OCI-LY7 (cell line): ENCODE measurements around the gene NREP. TPM values are rescaled to one million over a fixed set of nuclear protein-coding genes. Genes with fewer than 3 reads are reported as not detected.

Source experiments
- BruUV-seq: library from RNA; stranded (reverse); fragments of 400-500 nt; replicated peaks from 2 replicates; lab custom pipeline; 2021; lab: Mats Ljungman, UMichigan
- CTCF ChIA-PET: fragments of 300-600 bp; sonication (Branson Sonifier 250); formaldehyde crosslinking; loops from one replicate; lab custom pipeline; 2022; ENCODE audit warnings: antibody characterized with exemption; ENCODE audit not compliant: unreplicated experiment; lab: Charles Lee
- POLR2A ChIA-PET: fragments of 300-600 bp; sonication (Branson Sonifier 250); formaldehyde crosslinking; loops from one replicate; lab custom pipeline; 2022; ENCODE audit warnings: antibody characterized with exemption; lab: Charles Lee
- DNase-seq: peaks from one replicate; pipeline ENCODE4 v3.0.0-alpha.2; 2015; ENCODE audit warnings: low spot score
- H2AFZ ChIP-seq: fragments of 200-600 bp; sonication (generic), shearing (Covaris generic); 2 replicates; pipeline ENCODE4 v1.6.1; 2014; ENCODE audit warnings: mild to moderate bottlenecking, antibody characterized with exemption, low read length, moderate library complexity
- H3K27ac ChIP-seq: fragments of 200-600 bp; sonication (generic); 2 replicates; pipeline ENCODE4 v1.5.1; 2014; ENCODE audit warnings: mixed run types, low read depth, mild to moderate bottlenecking, moderate library complexity, low read length, inconsistent platforms; ENCODE audit not compliant: poor library complexity, severe bottlenecking
- H3K36me3 ChIP-seq: fragments of 200-600 bp; sonication (generic); 2 replicates; pipeline ENCODE4 v1.6.1; 2014; ENCODE audit warnings: mild to moderate bottlenecking, antibody characterized with exemption, low read length, moderate library complexity, mixed read lengths; ENCODE audit not compliant: insufficient read depth
- H3K4me1 ChIP-seq: fragments of 200-600 bp; sonication (generic); 2 replicates; pipeline ENCODE4 v1.5.1; 2014; ENCODE audit warnings: mild to moderate bottlenecking, low read length; ENCODE audit not compliant: insufficient read depth, poor library complexity, severe bottlenecking
- H3K4me2 ChIP-seq: fragments of 200-600 bp; sonication (generic); 2 replicates; pipeline ENCODE4 v1.6.1; 2014; ENCODE audit warnings: mild to moderate bottlenecking, low read length
- H3K4me3 ChIP-seq: fragments of 200-600 bp; sonication (generic); 2 replicates; pipeline ENCODE4 v1.5.1; 2014; ENCODE audit warnings: mild to moderate bottlenecking, low read depth, low read length; ENCODE audit not compliant: poor library complexity, severe bottlenecking
- H3K79me2 ChIP-seq: fragments of 200-600 bp; sonication (generic); 2 replicates; pipeline ENCODE4 v1.6.1; 2016; ENCODE audit warnings: low read depth, mild to moderate bottlenecking, low read length, moderate library complexity, mixed read lengths; ENCODE audit not compliant: insufficient read depth
- H3K9me2 ChIP-seq: fragments of 200-600 bp; sonication (generic); 2 replicates; pipeline ENCODE4 v1.6.1; 2016; ENCODE audit warnings: mild to moderate bottlenecking, low read length, mixed read lengths; ENCODE audit not compliant: insufficient read depth
- H3K9me3 ChIP-seq: fragments of 200-600 bp; sonication (generic); 2 replicates; pipeline ENCODE4 v1.6.1; 2014; ENCODE audit warnings: mild to moderate bottlenecking, mixed run types, low read length, mixed read lengths
- H4K20me1 ChIP-seq: fragments of 200-600 bp; sonication (generic); 2 replicates; pipeline ENCODE4 v1.6.1; 2014; ENCODE audit warnings: mild to moderate bottlenecking, antibody characterized with exemption, low read length, moderate library complexity, mixed read lengths; ENCODE audit not compliant: insufficient read depth
- EZH2phosphoT487 ChIP-seq: fragments of 200-600 bp; sonication (generic); IDR thresholded peaks from 2 replicates; pipeline ENCODE4 v1.6.1; 2018; ENCODE audit warnings: low read depth, borderline replicate concordance, mild to moderate bottlenecking, mixed run types, antibody characterized with exemption, low read length, moderate library complexity, mixed read lengths
- intact Hi-C: fragments of 100-400 bp; cut with micrococcal nuclease; formaldehyde crosslinking; loops from one replicate; pipeline ENCODE4 v1.10.0; 2022; ENCODE audit not compliant: unreplicated experiment
- total RNA-seq, 2 experiments: library from RNA; depleted of rRNA in 1 of 2; stranded (reverse); fragments of >200 nt in 1 of 2; shearing (Covaris generic) in 1 of 2; gene quantifications; 2 replicates each; pipeline ENCODE4 v1.2.3, GENCODE V29; 2014 to 2022
- TF ChIP-seq, protein P1 (sequence below): fragments of 200-600 bp; sonication (generic); conservative IDR thresholded peaks from 2 replicates; pipeline ENCODE4 v1.5.1; 2014; ENCODE audit warnings: mild to moderate bottlenecking, antibody characterized with exemption, low read length, moderate library complexity, mixed read lengths

Gene NREP
- total RNA-seq, 2 experiments from 2014 or later, result 40.0 to 100 TPM

DNA sequence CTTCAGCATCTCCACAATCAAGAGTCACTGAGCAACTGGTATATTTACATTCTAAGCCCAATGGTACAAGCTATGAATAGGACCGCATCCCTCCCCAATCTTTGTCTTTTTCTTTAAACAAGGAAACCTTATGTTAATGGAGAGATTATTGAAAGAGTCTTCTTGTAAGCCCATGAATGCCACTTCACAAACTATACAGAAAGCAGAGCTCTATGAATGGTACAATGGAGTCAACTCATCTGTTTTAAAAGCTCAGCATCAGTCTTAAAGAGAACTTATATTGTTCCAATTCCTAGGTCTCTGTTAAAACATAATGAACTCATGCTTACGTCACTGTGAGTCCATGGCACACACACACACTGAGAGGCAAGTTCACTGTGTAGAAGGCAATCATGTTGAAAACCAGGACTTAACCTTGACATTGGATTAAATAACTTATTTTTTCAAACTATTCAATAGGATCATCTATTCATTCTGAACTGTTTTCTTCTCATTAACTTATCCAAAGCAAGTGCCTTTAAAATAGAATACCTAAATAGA lies 4.5 kb downstream of the NREP start:
- H4K20me1 ChIP-seq, result no peaks in the 10 kb centered on the region
- H3K4me2 ChIP-seq, result no peak overlapping the region
- no peak for DNase-seq
- intact Hi-C loops, result loop anchor here (10.0 kb wide), 1 partner anchor 238 kb away; the partner anchor contains the start of gene STARD4
- ChIA-PET CTCF (no interaction called here), POLR2A (interaction anchor here (1.6 kb wide), 1 partner anchor 10 kb away, joined by 7 read pairs; no protein-coding TSS in a partner anchor)
- no peak overlapping the region for H3K27ac ChIP-seq
- TF ChIP-seq, protein P1, sequence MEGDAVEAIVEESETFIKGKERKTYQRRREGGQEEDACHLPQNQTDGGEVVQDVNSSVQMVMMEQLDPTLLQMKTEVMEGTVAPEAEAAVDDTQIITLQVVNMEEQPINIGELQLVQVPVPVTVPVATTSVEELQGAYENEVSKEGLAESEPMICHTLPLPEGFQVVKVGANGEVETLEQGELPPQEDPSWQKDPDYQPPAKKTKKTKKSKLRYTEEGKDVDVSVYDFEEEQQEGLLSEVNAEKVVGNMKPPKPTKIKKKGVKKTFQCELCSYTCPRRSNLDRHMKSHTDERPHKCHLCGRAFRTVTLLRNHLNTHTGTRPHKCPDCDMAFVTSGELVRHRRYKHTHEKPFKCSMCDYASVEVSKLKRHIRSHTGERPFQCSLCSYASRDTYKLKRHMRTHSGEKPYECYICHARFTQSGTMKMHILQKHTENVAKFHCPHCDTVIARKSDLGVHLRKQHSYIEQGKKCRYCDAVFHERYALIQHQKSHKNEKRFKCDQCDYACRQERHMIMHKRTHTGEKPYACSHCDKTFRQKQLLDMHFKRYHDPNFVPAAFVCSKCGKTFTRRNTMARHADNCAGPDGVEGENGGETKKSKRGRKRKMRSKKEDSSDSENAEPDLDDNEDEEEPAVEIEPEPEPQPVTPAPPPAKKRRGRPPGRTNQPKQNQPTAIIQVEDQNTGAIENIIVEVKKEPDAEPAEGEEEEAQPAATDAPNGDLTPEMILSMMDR, result no peak
- no peak for TF ChIP-seq EZH2phosphoT487
- no peaks in the 10 kb centered on the region for H3K9me2 ChIP-seq
- H3K4me1 ChIP-seq, result peaks cover 24% of the 10 kb centered on the region
- BruUV-seq, result no TSS peak
- H3K79me2 ChIP-seq, result peaks cover 18% of the 10 kb centered on the region; the same call in 1 of the 2 replicates
- H2AFZ ChIP-seq, result no peak overlapping the region
- H3K4me3 ChIP-seq, result no peak overlapping the region
- 0 out of 2 replicates have a peak, but pooled peaks cover 5% of the 10 kb centered on the region for H3K9me3 ChIP-seq
- H3K36me3 ChIP-seq, result peaks cover 15% of the 10 kb centered on the region

DNA sequence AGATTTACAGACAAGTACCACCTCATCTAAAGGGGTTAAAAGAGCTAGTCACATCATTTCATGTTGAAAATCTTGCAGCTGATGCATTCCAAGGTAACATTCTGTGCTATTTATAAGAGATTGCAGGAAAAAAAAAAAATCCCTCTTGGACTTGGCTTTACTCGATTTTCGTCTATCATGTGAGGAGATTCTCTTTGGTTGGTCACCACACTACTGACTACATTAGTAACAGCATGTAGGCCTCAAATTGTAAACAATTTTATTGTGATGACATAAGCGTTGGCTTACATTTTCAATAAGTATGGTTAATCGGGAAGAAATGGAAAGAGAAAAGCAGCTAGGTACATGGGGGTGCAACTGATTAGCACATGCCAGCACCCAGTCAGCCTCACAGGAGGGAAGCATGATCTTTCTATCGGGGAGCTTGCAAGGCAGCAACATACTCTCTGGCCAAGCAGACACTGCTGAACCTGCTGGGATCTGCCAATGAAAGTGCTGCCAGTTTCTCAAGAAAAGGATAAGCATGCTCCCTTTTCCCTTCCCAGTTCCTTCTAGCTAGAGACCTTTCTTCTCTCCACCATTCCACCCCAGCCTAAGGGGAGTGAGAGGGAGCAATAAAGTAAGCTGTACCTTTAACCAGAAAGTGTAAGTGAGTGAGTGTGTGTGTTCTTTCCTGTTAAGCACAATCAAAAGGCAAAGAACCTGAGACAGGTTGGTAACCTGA lies 7.5 kb downstream of the NREP start:
- POLR2A ChIA-PET, result interaction anchor here (0.6 kb wide), 1 partner anchor 84 kb away, joined by 3 read pairs; no protein-coding TSS in a partner anchor

More for the DNA sequence above, 7.5 kb downstream of the NREP start:
- H3K4me2 ChIP-seq, result no peak overlapping the region
- no peak for DNase-seq
- no peak overlapping the region for H2AFZ ChIP-seq
- BruUV-seq, result no TSS peak
- TF ChIP-seq, protein P1, result no peak
- no peak for TF ChIP-seq EZH2phosphoT487
- H3K4me3 ChIP-seq, result no peak overlapping the region
- peaks cover 7% of the 10 kb centered on the region for H3K4me1 ChIP-seq
- no peak overlapping the region for H3K27ac ChIP-seq
- H3K9me3 ChIP-seq, result 0 out of 2 replicates have a peak, but pooled peaks cover 5% of the 10 kb centered on the region
- no peaks in the 10 kb centered on the region for H4K20me1 ChIP-seq
- intact Hi-C loops, result loop anchor here (10.0 kb wide), 1 partner anchor 235 kb away; the partner anchor contains the start of gene STARD4
- CTCF ChIA-PET, result interaction anchor here (1.2 kb wide), 1 partner anchor 14 kb away, joined by 3 read pairs; no protein-coding TSS in a partner anchor
- peaks cover 14% of the 10 kb centered on the region for H3K36me3 ChIP-seq
- H3K9me2 ChIP-seq, result no peaks in the 10 kb centered on the region
- H3K79me2 ChIP-seq, result no peaks in the 10 kb centered on the region
